GM12892 (cell line): ENCODE data around the gene OR6T1. TPM values are rescaled to one million over a fixed set of nuclear protein-coding genes. Genes with fewer than 3 reads are reported as not detected.

Experiments
- DNase-seq: peaks from one replicate; pipeline ENCODE4 v3.0.0; 2011; ENCODE audit not compliant: insufficient read length
- FAIRE-seq: peaks from 2 replicates; lab custom pipeline; 2011; peaks lifted over from hg19 to GRCh38; lab: Jason Lieb, UNC
- POLR2A ChIP-seq: IDR thresholded peaks from 2 replicates; pipeline ENCODE4 v1.6.1; 2011; ENCODE audit warnings: low read depth, low read length, control low read depth
- POLR2AphosphoS5 ChIP-seq: IDR thresholded peaks from 2 replicates; pipeline ENCODE4 v1.6.1; 2011; ENCODE audit warnings: low read depth, low read length, control low read depth
- TAF1 ChIP-seq: IDR thresholded peaks from 2 replicates; pipeline ENCODE4 v1.6.1; 2011; ENCODE audit warnings: low read depth, mild to moderate bottlenecking, control low read depth, low read length, borderline replicate concordance
- polyA plus RNA-seq: library from polyadenylated mRNA; unstranded; fragments of >200 nt; gene quantifications from one replicate; pipeline ENCODE4 v1.2.1, GENCODE V29; 2012; ENCODE audit warnings: missing spikeins, inconsistent platforms; ENCODE audit not compliant: missing spikeins

Gene OR6T1, protein sequence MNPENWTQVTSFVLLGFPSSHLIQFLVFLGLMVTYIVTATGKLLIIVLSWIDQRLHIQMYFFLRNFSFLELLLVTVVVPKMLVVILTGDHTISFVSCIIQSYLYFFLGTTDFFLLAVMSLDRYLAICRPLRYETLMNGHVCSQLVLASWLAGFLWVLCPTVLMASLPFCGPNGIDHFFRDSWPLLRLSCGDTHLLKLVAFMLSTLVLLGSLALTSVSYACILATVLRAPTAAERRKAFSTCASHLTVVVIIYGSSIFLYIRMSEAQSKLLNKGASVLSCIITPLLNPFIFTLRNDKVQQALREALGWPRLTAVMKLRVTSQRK
- not detected for polyA plus RNA-seq

DNA sequence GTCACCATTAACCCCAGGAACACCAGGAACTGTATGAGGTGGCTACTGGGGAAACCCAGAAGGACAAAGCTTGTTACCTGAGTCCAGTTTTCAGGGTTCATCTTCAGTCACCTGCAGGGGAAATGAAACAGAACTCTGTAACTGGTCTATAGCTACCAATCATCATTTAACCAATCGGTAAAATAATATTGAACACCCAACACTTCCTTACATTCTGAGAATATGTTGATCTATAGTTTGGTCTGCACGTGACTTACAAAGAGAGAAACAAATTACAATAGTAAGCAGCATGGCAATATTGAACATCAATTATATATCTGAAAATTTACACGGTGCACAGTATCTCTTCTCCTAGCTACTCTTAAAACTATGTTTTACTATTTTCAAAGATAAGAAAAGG, at the start of gene OR6T1:
TSS of gene OR6T1 (minus strand) at position 101 of the 400 bp plus-strand sequence. CDS start at position 101, 0 bp downstream.
- no peak for FAIRE-seq
- no peak for DNase-seq
- TF ChIP-seq POLR2A (no peak), POLR2AphosphoS5 (no peak), TAF1 (no peak)

DNA sequence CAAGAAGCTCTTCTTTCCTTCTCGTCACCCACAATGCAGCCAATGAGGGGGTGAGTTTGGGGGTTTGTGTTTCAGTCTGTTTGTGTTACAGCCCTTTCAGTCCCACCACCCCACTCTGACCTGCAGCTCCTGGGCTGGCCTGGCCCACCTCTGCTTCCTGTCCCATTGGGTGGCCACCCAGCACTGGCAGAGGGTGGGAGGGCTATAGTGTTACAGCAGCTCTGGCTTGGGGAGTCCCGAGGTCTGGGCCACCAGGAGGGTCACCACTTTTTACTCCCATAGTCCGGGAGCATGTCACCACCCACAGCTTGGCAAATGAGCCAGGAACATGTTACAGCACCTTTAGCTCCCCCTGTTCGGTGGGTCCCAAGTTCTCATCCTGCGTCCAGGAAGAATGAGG, 35.7 kb upstream of the OR6T1 start:
- TF ChIP-seq POLR2A (no peak), POLR2AphosphoS5 (no peak), TAF1 (no peak)
- DNase-seq (no peak), FAIRE-seq (no peak)

DNA sequence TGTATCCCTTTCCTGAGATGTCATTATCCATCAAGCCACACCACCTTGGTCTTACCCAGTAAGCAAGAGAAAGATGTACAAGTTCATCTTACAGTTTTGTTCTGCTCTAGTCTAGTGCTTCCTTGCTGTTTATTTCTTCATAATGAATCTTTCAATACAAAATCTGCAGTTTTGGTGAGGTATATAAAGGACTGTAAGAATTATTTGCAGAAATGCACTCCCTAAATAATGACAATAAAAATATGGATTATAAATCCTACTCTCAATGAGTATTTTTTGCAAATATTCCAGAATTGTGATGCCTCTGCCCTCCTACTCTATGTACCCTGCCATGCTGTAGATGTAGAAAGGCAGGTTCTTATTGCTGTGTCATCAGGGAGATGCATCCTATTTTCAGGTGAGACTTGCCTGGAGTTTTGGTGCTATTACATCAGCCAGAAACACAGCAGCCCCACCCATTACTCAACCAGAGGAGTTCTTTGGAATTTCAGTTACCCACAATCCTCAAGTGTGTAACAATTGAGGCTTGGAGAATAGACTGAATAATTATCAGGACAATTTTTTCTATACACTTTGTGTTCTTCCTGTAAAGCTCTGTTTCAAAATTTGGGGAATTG, 34.2 kb upstream of the OR6T1 start, which contains the start of gene OR10S1:
TSS of gene OR10S1 (minus strand) at position 51 of the 617 bp plus-strand sequence. CDS start 117 bp downstream, outside the sequence.
- DNase-seq (no peak), FAIRE-seq (no peak)
- TF ChIP-seq POLR2A: no peak
- no peak for TF ChIP-seq TAF1
- no peak for TF ChIP-seq POLR2AphosphoS5

DNA sequence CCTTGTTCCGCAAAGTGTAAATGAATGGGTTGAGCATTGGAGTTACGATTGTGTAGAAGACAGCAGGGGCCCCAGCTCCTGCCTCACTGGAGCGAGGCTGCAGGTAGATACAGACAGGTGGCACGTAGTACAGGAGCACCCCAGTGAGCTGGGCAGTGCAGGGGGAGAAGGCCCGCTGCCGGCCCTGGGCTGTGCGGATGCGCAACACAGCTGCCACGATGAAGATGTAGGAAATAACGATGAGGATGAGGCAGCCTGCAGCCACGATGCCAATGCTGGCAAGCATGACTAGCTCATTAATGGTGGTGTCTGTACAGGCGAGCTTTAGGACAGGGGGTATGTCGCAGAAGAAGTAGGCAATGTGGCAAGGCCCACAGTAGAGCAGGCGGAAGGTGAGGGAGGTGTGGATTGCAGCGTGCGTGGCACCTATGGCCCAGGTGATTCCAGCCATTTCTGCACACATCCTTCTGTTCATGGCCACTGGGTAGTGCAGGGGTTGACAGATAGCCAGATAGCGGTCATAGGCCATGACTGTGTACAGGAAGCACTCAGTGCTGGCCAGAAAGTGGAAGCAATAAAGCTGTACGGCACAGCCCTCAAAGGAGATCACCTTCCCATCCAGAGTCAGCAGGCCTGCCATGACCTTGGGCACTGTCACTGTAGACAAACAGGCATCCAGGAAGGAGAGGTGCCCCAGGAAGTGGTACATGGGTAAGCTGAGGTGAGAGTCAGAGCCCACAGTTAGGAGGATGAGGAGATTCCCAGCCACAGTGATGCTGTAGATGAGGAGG, 33.3 kb upstream of the OR6T1 start:
- no peak for FAIRE-seq
- no peak for DNase-seq
- no peak for TF ChIP-seq TAF1
- no peak for TF ChIP-seq POLR2AphosphoS5
- TF ChIP-seq POLR2A: no peak

DNA sequence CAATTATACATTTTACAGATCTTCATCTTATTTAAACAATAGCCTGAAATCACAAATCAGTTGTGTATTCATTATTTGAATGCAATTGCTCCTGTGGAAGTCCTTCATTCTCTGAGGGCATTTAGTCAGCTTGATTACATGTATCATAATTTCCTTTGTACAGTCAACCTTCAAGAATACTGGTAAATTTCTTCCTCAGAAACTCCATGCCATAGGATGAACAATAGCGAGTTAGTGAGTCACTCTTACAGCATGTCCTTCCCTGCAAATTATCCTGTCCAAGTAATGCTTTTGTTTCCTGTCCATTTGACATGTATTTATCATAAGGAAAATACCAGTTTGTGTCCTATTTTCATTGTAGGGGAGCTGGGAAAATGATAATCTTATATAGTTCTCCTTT, 30.2 kb upstream of the OR6T1 start:
- no peak for TF ChIP-seq POLR2A
- no peak for TF ChIP-seq POLR2AphosphoS5
- TF ChIP-seq TAF1: no peak
- FAIRE-seq (no peak), DNase-seq (no peak)

DNA sequence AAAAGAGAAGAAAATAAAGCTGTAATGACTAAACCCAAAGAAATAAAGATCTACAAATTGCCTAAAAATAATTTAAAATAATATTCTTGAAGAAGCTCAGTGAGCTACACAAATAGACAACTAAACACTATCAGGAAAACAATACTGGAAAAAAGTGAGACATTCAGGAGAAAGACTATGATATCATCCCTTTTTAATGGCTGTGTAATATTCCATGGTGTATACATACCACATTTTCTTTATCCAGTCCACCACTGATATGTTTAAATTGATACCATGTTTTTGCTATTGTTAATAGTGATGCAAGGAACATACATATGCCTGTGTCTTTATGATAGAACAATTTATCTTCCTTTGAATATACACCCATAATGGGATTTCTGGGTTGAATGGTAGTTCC, 13.1 kb upstream of the OR6T1 start:
- no peak for DNase-seq
- FAIRE-seq: no peak
- TF ChIP-seq TAF1 (no peak), POLR2A (no peak), POLR2AphosphoS5 (no peak)

DNA sequence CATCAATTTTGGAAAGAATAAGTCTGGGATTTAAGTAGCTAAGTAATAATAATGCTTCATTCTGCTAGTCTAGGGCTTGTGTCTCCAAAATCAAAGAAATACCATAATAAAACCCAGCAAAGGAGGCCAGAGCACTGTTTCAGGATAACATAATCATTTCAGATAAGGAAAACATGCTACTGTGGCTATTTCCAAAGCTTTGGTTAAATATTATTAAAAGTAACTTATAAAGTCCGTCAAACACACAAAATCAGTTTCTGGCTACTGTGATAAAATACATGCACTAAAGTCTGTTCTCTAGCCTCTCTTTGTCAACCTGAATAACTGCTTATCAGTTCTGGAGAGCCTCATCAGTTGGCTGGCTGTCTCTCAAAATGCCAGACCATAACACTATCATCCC, 1.5 kb upstream of the OR6T1 start:
- no peak for FAIRE-seq
- TF ChIP-seq TAF1 (no peak), POLR2A (no peak), POLR2AphosphoS5 (no peak)
- DNase-seq: no peak

DNA sequence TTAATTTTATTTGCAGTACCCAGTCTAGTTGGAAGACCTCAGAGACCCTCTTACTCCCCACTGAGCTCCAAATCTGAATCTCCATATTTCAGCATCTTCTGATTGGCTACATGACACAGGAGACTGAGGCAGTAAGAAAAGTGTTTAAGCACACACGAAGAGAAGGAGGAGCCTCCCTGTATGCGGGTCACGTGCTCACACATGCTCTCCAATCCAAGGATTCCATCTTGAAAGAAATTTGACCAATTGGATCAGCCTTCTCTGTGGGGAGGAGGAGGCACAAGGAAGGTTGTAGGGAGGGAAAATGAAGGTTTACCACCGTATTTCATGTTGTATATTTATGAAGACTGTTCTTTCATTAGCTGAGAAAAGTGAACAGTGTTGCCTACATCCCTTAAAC, 1.2 kb downstream of the OR6T1 start:
- no peak for DNase-seq
- TF ChIP-seq TAF1 (no peak), POLR2A (no peak), POLR2AphosphoS5 (no peak)
- no peak for FAIRE-seq

DNA sequence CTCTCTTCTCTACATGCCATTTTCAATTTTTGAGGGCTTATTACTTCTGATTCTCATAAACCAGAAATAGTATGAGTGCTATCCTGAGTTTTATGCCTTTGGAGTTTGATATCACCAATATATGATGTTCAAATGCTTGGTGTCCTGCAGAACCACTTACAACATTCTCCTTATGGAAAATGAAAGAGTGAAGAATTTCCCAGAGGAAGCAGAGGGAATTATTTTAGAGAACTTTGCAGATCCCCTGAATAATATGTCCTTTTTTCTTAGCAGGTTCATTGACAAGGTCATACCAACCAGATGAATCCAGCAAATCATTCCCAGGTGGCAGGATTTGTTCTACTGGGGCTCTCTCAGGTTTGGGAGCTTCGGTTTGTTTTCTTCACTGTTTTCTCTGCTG, 4.3 kb downstream of the OR6T1 start, which contains the start of gene OR4D5:
TSS of gene OR4D5 (plus strand) at position 301 of the 400 bp plus-strand sequence. CDS start at position 301, 0 bp downstream.
- TF ChIP-seq TAF1: no peak
- no peak for TF ChIP-seq POLR2A
- no peak for TF ChIP-seq POLR2AphosphoS5
- no peak for DNase-seq
- no peak for FAIRE-seq

DNA sequence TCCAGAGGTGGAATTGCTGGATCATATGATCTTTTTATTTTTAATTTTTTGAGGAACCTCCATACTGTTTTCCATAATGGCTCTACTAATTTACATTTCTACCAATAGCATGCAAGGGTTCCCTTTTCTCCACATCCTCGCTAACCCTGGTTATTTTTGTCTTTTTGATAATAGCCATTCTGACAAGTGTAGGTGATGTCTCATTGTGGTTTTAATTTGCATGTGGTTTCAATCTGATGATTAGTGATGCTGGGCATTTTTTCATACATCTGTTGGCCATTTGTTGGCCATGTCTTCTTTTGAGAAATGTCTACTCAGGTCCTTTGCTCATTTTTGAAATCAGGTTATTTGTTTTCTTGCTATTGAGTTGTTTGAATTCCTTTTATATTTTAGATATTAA, 19.6 kb downstream of the OR6T1 start:
- DNase-seq: no peak
- FAIRE-seq: no peak

DNA sequence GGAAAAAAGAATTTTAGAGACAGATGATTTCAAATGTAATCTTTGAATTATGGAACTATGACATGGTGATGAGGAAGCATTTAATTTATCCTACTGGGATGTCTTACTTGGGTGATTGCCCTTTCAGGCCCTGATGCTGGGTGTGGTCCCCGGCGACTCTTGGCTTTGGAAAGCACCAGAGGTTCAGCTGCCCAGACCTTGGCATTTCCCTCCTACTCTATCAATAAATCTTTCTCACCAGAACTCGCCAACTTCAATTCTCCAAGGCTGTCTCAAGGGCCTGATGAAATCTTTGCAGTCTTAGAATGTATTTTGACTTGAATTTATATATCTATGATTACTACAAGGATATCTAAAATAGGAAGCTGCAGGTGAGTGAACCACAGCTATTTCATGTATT, 22.7 kb downstream of the OR6T1 start:
- no peak for TF ChIP-seq TAF1
- no peak for TF ChIP-seq POLR2AphosphoS5
- no peak for TF ChIP-seq POLR2A
- FAIRE-seq (no peak), DNase-seq (no peak)

More for the DNA sequence above, 19.6 kb downstream of the OR6T1 start:
- TF ChIP-seq POLR2AphosphoS5 (no peak), POLR2A (no peak), TAF1 (no peak)

DNA sequence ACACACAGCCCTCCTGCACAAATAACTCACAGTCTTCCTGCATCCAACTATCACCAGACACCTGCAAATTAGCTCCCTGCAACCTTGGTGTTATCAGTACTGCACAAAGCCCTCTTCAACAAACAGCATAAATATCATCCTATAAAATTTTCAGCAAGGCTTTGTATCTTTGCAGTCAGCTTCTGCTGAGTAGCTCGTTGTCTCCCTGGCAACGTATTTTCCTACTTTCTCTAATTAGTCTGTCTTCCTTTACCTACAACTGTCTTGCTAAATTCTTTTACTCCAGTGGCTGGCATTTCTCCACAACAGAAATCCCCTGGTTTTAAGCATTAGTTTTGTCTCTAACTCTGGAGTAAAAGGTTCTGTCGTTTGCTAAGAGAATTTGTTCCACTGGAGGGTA, 37.8 kb downstream of the OR6T1 start:
- TF ChIP-seq POLR2A (no peak), POLR2AphosphoS5 (no peak), TAF1 (no peak)
- DNase-seq (no peak), FAIRE-seq (no peak)
